H1 (cell line): ENCODE results near the gene FRMD4A. TPM values are rescaled to one million over a fixed set of nuclear protein-coding genes. Genes with fewer than 3 reads are reported as not detected.

ENCODE experiments used
- CTCF ChIA-PET: fragments of 300-600 bp; sonication (Branson Sonifier 250); formaldehyde crosslinking; loops from one replicate; lab custom pipeline; 2021; ENCODE audit not compliant: partially characterized antibody; lab: Charles Lee
- POLR2A ChIA-PET: fragments of 300-600 bp; sonication (Branson Sonifier 250); formaldehyde crosslinking; loops from one replicate; lab custom pipeline; 2021; ENCODE audit warnings: inconsistent platforms; ENCODE audit not compliant: partially characterized antibody; lab: Charles Lee
- DNase-seq, 2 experiments: peaks; one replicate each; pipeline versions ENCODE4 v3.0.0 to v3.0.0-alpha.2; 2010 to 2022; ENCODE audit warnings: low spot score in 2 of 2, low read depth in 1 of 2, mixed read lengths in 1 of 2
- FAIRE-seq: peaks from 2 replicates; lab custom pipeline; 2011; peaks lifted over from hg19 to GRCh38; lab: Jason Lieb, UNC
- H2AFZ ChIP-seq: 2 replicates; pipeline ENCODE4 v1.8.1; 2012; ENCODE audit warnings: low read length, inconsistent platforms
- H2AK5ac ChIP-seq: 2 replicates; pipeline ENCODE4 v1.6.1; 2013; ENCODE audit warnings: low read depth, low read length
- H2BK120ac ChIP-seq: replicated peaks from 2 replicates; pipeline ENCODE3; 2013; ENCODE audit warnings: low read depth, low read length, inconsistent platforms
- H2BK12ac ChIP-seq: 2 replicates; pipeline ENCODE4 v1.6.1; 2013; ENCODE audit warnings: low read depth, low read length
- H2BK15ac ChIP-seq: 2 replicates; pipeline ENCODE4 v1.6.1; 2013; ENCODE audit warnings: low read length
- H2BK20ac ChIP-seq: 2 replicates; pipeline ENCODE4 v1.6.1; 2013; ENCODE audit warnings: low read length
- H2BK5ac ChIP-seq: 2 replicates; pipeline ENCODE4 v1.6.1; 2013; ENCODE audit warnings: low read depth, low read length
- H3K14ac ChIP-seq: 2 replicates; pipeline ENCODE4 v1.6.1; 2013; ENCODE audit warnings: inconsistent platforms; ENCODE audit not compliant: insufficient read length
- H3K18ac ChIP-seq: 2 replicates; pipeline ENCODE4 v1.6.1; 2013; ENCODE audit warnings: low read length; ENCODE audit errors: extremely low read depth
- H3K23ac ChIP-seq: 2 replicates; pipeline ENCODE4 v1.6.1; 2013; ENCODE audit warnings: inconsistent platforms; ENCODE audit not compliant: insufficient read length
- H3K23me2 ChIP-seq: 2 replicates; pipeline ENCODE4 v1.6.1; 2013; ENCODE audit warnings: low read depth, low read length
- H3K27ac ChIP-seq: 2 replicates; pipeline ENCODE4 v1.6.1; 2011; ENCODE audit warnings: low read depth, low read length, inconsistent platforms
- H3K27me3 ChIP-seq, 4 experiments: replicated peaks in 1 of 4; 1 replicate in 1 of 4; 2 replicates in 3 of 4; pipeline versions ENCODE4 v1.6.1 to v1.8.1; 2011 to 2013; ENCODE audit warnings: low read length in 3 of 4, mild to moderate bottlenecking in 3 of 4, inconsistent platforms in 2 of 4, mixed read lengths in 2 of 4, moderate library complexity in 1 of 4; ENCODE audit not compliant: control insufficient read depth in 3 of 4, insufficient read depth in 3 of 4; ENCODE audit errors: extremely low read depth in 1 of 4
- H3K36me3 ChIP-seq, 4 experiments: 2 replicates each; pipeline versions ENCODE4 v1.6.1 to v1.8.1; 2011 to 2013; ENCODE audit warnings: mild to moderate bottlenecking in 4 of 4, low read length in 3 of 4, moderate library complexity in 2 of 4, control low read depth in 1 of 4, inconsistent platforms in 1 of 4; ENCODE audit not compliant: insufficient read depth in 4 of 4, control insufficient read depth in 2 of 4
- H3K4ac ChIP-seq: replicated peaks from 2 replicates; pipeline ENCODE3; 2013; ENCODE audit warnings: low read length, low read depth, mixed read lengths, inconsistent platforms; ENCODE audit not compliant: insufficient read length
- H3K4me1 ChIP-seq, 4 experiments: replicated peaks in 1 of 4; 1 replicate in 1 of 4; 2 replicates in 3 of 4; pipeline versions ENCODE4 v1.6.1 to v1.8.1; 2011 to 2013; ENCODE audit warnings: low read length in 3 of 4, inconsistent platforms in 2 of 4, mixed read lengths in 1 of 4; ENCODE audit not compliant: insufficient read depth in 4 of 4, control insufficient read depth in 3 of 4
- H3K4me2 ChIP-seq, 2 experiments: 2 replicates each; pipeline versions ENCODE4 v1.6.1 to v1.8.1; 2011 to 2013; ENCODE audit warnings: low read depth in 2 of 2, low read length in 2 of 2, control low read depth in 1 of 2, inconsistent platforms in 1 of 2, mild to moderate bottlenecking in 1 of 2; ENCODE audit not compliant: insufficient read depth in 1 of 2
- H3K4me3 ChIP-seq, 4 experiments: fragments of 200-600, 300-600 bp in 1 of 4; sonication (generic), shearing (Covaris generic), sonication (Bioruptor Twin) in 1 of 4; 2 replicates each; pipeline versions ENCODE4 v1.5.1 to v1.8.1; 2011 to 2016; ENCODE audit warnings: low read length in 4 of 4, low read depth in 3 of 4, control low read depth in 2 of 4, inconsistent platforms in 2 of 4, mild to moderate bottlenecking in 2 of 4, mixed read lengths in 1 of 4, moderate library complexity in 1 of 4; ENCODE audit not compliant: insufficient read depth in 2 of 4; ENCODE audit errors: extremely low read depth in 1 of 4
- H3K56ac ChIP-seq: replicated peaks from 2 replicates; pipeline ENCODE3; 2013; ENCODE audit warnings: low read depth, mild to moderate bottlenecking, mixed read lengths, low read length, inconsistent platforms; ENCODE audit not compliant: insufficient read length
- H3K79me1 ChIP-seq: 2 replicates; pipeline ENCODE4 v1.6.1; 2013; ENCODE audit warnings: low read depth, low read length, control low read depth
- H3K79me2 ChIP-seq, 2 experiments: 2 replicates each; pipeline versions ENCODE4 v1.6.1 to v1.8.1; 2012 to 2013; ENCODE audit warnings: low read length in 2 of 2, mild to moderate bottlenecking in 2 of 2, inconsistent platforms in 1 of 2; ENCODE audit not compliant: insufficient read depth in 2 of 2, control insufficient read depth in 1 of 2
- H3K9ac ChIP-seq, 4 experiments: replicated peaks in 1 of 4; 1 replicate in 1 of 4; 2 replicates in 3 of 4; pipeline versions ENCODE4 v1.6.1 to v1.8.1; 2011 to 2013; ENCODE audit warnings: low read depth in 3 of 4, low read length in 3 of 4, control low read depth in 2 of 4, mild to moderate bottlenecking in 2 of 4, moderate library complexity in 2 of 4, inconsistent platforms in 1 of 4; ENCODE audit errors: extremely low read depth in 1 of 4
- H3K9me3 ChIP-seq, 2 experiments: 2 replicates each; pipeline versions ENCODE4 v1.6.1 to v1.8.1; 2012 to 2013; ENCODE audit warnings: mild to moderate bottlenecking in 2 of 2, moderate library complexity in 2 of 2, control low read depth in 1 of 2, inconsistent platforms in 1 of 2, low read depth in 1 of 2, low read length in 1 of 2, mixed read lengths in 1 of 2; ENCODE audit not compliant: insufficient read depth in 2 of 2
- H4K20me1 ChIP-seq, 2 experiments: replicated peaks in 1 of 2; 2 replicates each; pipeline versions ENCODE3 to v1.8.1; 2011 to 2013; ENCODE audit warnings: inconsistent platforms in 2 of 2, low read length in 2 of 2, mild to moderate bottlenecking in 1 of 2; ENCODE audit not compliant: insufficient read depth in 2 of 2, control insufficient read depth in 1 of 2
- H4K5ac ChIP-seq: 2 replicates; pipeline ENCODE4 v1.6.1; 2013; ENCODE audit warnings: low read length, low read depth, mixed read lengths, inconsistent platforms; ENCODE audit not compliant: insufficient read length
- H4K8ac ChIP-seq: 2 replicates; pipeline ENCODE4 v1.8.0; 2013; ENCODE audit warnings: mild to moderate bottlenecking, moderate library complexity, low read length, inconsistent platforms; ENCODE audit not compliant: insufficient read depth; ENCODE audit errors: extremely low read depth
- H4K91ac ChIP-seq: replicated peaks from 2 replicates; pipeline ENCODE3; 2013; ENCODE audit warnings: low read length, mixed read lengths, inconsistent platforms; ENCODE audit not compliant: insufficient read length
- ATF2 ChIP-seq: IDR thresholded peaks from 2 replicates; pipeline ENCODE4 v1.6.1; 2012; ENCODE audit warnings: low read length, inconsistent platforms
- BACH1 ChIP-seq: IDR thresholded peaks from 2 replicates; pipeline ENCODE4 v1.6.1; 2012; ENCODE audit warnings: low read length, improper control_type of control experiment
- KDM1A ChIP-seq: fragments of 200-600, 300-600 bp; sonication (generic); IDR thresholded peaks from 2 replicates; pipeline ENCODE4 v1.7.1; 2016; ENCODE audit warnings: mild to moderate bottlenecking, low read length, borderline replicate concordance
- PHF8 ChIP-seq: fragments of 200-600 bp; sonication (generic); conservative IDR thresholded peaks from 2 replicates; pipeline ENCODE4 v1.7.1; 2012; ENCODE audit warnings: low read depth, mild to moderate bottlenecking, inconsistent platforms, low read length, moderate library complexity
- POLR2AphosphoS5 ChIP-seq: IDR thresholded peaks from 2 replicates; pipeline ENCODE4 v1.6.1; 2011; ENCODE audit warnings: low read depth, low read length
- WGBS, 2 experiments: shearing (Covaris generic) in 1 of 2; methylation state at CpG; one replicate each; pipeline versions ENCODE4 v1.1.6 to v1.1.7; 2013 to 2015; ENCODE audit warnings: low lambda C conversion rate in 2 of 2, mixed read lengths in 2 of 2, inconsistent platforms in 1 of 2, low coverage in 1 of 2, missing lambda C conversion rate in 1 of 2; ENCODE audit not compliant: insufficient replicate concordance in 2 of 2, insufficient coverage in 1 of 2, insufficient read length in 1 of 2; ENCODE audit errors: extremely low coverage in 1 of 2, missing lambda C conversion rate in 1 of 2; 5-methylcytosine and 5-hydroxymethylcytosine counted together
- polyA plus RNA-seq, 7 experiments: library from polyadenylated mRNA; depleted of rRNA in 3 of 7; stranded (reverse) in 5 of 7; unstranded in 2 of 7; fragments of >200 nt in 5 of 7; fragments of 200-250 nt in 2 of 7; gene quantifications; 1 replicate in 5 of 7; 2 replicates in 1 of 7; 4 replicates in 1 of 7; pipeline versions ENCODE4 v1.2.1 to v1.2.3, GENCODE V29; 2011 to 2013; ENCODE audit warnings: missing spikeins in 2 of 7, mixed read lengths in 2 of 7
- total RNA-seq: library from RNA; stranded (reverse); fragmentation: NEBNext Ultra II Directional; extraction: Animal tissue kit (Norgen Biotek cat#: 25700); gene quantifications from 2 replicates; pipeline ENCODE4 v1.2.1, GENCODE V29; 2021

Gene FRMD4A
- total and polyA plus RNA-seq, 2 of the 8 experiments (the other 6 are each of a cell fraction or from before 2014, with no cell fraction given): 38.6 to 39.6 TPM

GRCh38 chr10:13770760-13771493, 559.8 kb downstream of the FRMD4A start:
- no peak overlapping the region for H3K56ac ChIP-seq
- no peak overlapping the region for H2BK15ac ChIP-seq
- no peak overlapping the region for H2AK5ac ChIP-seq
- no peaks in the 10 kb centered on the region for H3K36me3 ChIP-seq
- no peak overlapping the region for H4K5ac ChIP-seq
- H2BK12ac ChIP-seq: no peak overlapping the region
- H4K8ac ChIP-seq: no peak overlapping the region
- ChIA-PET POLR2A (no interaction called here), CTCF (interaction anchor here (0.6 to 1.9 kb wide), 4 partner anchors 9 to 156 kb away, joined by 3 to 9 read pairs (median 4); no protein-coding TSS in a partner anchor)
- 95% methylated on average over 4 of the region's 4 CpGs; no CpG with 5 or more reads in 1 of the 2 experiments for WGBS, 2 experiments
- H3K9me3 ChIP-seq: no peaks in the 10 kb centered on the region
- TF ChIP-seq POLR2AphosphoS5 (no peak), KDM1A (no peak), PHF8 (no peak), ATF2 (no peak), BACH1 (no peak)
- H3K23ac ChIP-seq: no peak overlapping the region
- H3K4me3 ChIP-seq: no peak overlapping the region
- H3K79me1 ChIP-seq: peaks cover 2% of the 10 kb centered on the region; the same call in 1 of the 2 replicates
- no peak for FAIRE-seq
- no peak overlapping the region for H2BK120ac ChIP-seq
- no peak overlapping the region for H3K9ac ChIP-seq
- H3K4ac ChIP-seq: no peak overlapping the region
- H3K4me1 ChIP-seq: no peaks in the 10 kb centered on the region
- H3K14ac ChIP-seq: no peak overlapping the region
- H3K4me2 ChIP-seq: no peak overlapping the region
- no peak overlapping the region for H3K18ac ChIP-seq
- H4K20me1 ChIP-seq: no peaks in the 10 kb centered on the region
- no peak overlapping the region for H3K27ac ChIP-seq
- no peak for DNase-seq
- no peak overlapping the region for H2BK20ac ChIP-seq
- no peak overlapping the region for H2BK5ac ChIP-seq
- no peak overlapping the region for H2AFZ ChIP-seq
- no peaks in the 10 kb centered on the region for H3K23me2 ChIP-seq
- no peaks in the 10 kb centered on the region for H3K27me3 ChIP-seq
- no peaks in the 10 kb centered on the region for H3K79me2 ChIP-seq
- H4K91ac ChIP-seq: no peak overlapping the region
